PFSK-1 (cell line): Measurements from ENCODE around the gene NCK2.

Experiments
- POLR2AphosphoS5 ChIP-seq: IDR thresholded peaks from 2 replicates; pipeline ENCODE4 v1.6.1; 2012; ENCODE audit warnings: low read depth, mild to moderate bottlenecking, control low read depth, low read length, moderate library complexity
- SIN3A ChIP-seq: IDR thresholded peaks from 2 replicates; pipeline ENCODE4 v1.6.1; 2012; ENCODE audit warnings: mild to moderate bottlenecking, low read length, moderate library complexity, borderline replicate concordance; ENCODE audit not compliant: insufficient read depth
- TAF1 ChIP-seq: IDR thresholded peaks from 2 replicates; pipeline ENCODE4 v1.6.1; 2012; ENCODE audit warnings: low read length, control low read depth, borderline replicate concordance; ENCODE audit not compliant: insufficient read depth
- TF ChIP-seq, protein P1 (sequence below), 2 experiments: IDR thresholded peaks; 2 replicates each; pipeline versions ENCODE4 v1.6.1 to v1.8.0; 2011 to 2012; ENCODE audit warnings: low read depth in 2 of 2, low read length in 2 of 2, control low read depth in 1 of 2, inconsistent platforms in 1 of 2, mild to moderate bottlenecking in 1 of 2, moderate library complexity in 1 of 2; ENCODE audit not compliant: insufficient read depth in 1 of 2

DNA sequence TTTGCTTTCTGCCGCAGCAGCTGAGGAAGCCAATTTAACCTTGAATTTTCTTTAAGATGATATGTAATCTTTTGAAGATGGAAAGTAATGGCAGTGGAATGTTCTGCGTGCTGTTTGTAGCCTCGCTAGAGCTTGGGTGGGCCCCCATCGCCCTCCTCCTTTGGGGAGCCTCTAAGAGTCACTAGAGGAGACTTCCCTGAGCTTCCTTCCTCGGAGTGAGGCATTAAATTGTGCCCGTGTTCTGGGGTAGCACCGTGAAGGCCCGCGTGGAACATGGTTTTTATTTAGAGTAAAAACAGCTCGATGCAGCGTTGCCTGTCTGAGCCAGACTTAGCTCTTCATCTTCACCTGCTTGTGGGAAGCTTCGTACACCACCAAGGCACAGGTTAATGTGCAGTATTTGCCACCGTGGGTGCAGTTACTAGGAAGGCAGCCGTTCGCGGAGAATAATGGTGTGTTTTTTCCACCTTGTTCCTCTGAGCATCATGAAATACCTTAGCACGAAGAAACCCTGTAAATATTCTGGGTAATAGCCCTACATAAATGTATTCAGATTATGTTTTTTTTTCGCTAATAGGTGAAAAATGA lies 38.5 kb downstream of the NCK2 start:
- TF ChIP-seq TAF1, result no peak
- TF ChIP-seq POLR2AphosphoS5, result no peak
- TF ChIP-seq SIN3A, result no peak
- TF ChIP-seq, protein P1, sequence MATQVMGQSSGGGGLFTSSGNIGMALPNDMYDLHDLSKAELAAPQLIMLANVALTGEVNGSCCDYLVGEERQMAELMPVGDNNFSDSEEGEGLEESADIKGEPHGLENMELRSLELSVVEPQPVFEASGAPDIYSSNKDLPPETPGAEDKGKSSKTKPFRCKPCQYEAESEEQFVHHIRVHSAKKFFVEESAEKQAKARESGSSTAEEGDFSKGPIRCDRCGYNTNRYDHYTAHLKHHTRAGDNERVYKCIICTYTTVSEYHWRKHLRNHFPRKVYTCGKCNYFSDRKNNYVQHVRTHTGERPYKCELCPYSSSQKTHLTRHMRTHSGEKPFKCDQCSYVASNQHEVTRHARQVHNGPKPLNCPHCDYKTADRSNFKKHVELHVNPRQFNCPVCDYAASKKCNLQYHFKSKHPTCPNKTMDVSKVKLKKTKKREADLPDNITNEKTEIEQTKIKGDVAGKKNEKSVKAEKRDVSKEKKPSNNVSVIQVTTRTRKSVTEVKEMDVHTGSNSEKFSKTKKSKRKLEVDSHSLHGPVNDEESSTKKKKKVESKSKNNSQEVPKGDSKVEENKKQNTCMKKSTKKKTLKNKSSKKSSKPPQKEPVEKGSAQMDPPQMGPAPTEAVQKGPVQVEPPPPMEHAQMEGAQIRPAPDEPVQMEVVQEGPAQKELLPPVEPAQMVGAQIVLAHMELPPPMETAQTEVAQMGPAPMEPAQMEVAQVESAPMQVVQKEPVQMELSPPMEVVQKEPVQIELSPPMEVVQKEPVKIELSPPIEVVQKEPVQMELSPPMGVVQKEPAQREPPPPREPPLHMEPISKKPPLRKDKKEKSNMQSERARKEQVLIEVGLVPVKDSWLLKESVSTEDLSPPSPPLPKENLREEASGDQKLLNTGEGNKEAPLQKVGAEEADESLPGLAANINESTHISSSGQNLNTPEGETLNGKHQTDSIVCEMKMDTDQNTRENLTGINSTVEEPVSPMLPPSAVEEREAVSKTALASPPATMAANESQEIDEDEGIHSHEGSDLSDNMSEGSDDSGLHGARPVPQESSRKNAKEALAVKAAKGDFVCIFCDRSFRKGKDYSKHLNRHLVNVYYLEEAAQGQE (IDR thresholded peaks at IDR 0.05; ENCODE audit: insufficient read depth in 1 of 2, low read depth in 2 of 2, low read length in 2 of 2), result no peak
